KMS-11 (cell line): ENCODE measurements around the gene CYP26B1.
A peak's percentile ranks its signal among the peaks of the same experiment; 100 is the strongest.

Source experiments
- H2AFZ ChIP-seq: fragments of 200-600 bp; sonication (generic); 2 replicates; pipeline ENCODE4 v1.6.1; 2016; ENCODE audit warnings: antibody characterized with exemption, mixed run types, low read depth
- H3K27ac ChIP-seq: fragments of 200-600 bp; sonication (generic); 2 replicates; pipeline ENCODE4 v1.6.1; 2016; ENCODE audit warnings: mild to moderate bottlenecking, mixed run types
- H3K27me3 ChIP-seq: fragments of 200-600 bp; sonication (generic); 2 replicates; pipeline ENCODE4 v1.6.1; 2017; ENCODE audit warnings: mild to moderate bottlenecking, low read depth, mixed run types, moderate library complexity; ENCODE audit not compliant: insufficient read depth
- H3K36me3 ChIP-seq: fragments of 200-600 bp; sonication (generic); 2 replicates; pipeline ENCODE4 v1.6.1; 2017; ENCODE audit warnings: mild to moderate bottlenecking, mixed run types; ENCODE audit not compliant: insufficient read depth
- H3K4me1 ChIP-seq: fragments of 200-600 bp; sonication (generic); 2 replicates; pipeline ENCODE4 v1.6.1; 2016; ENCODE audit warnings: mild to moderate bottlenecking, low read depth, mixed run types; ENCODE audit not compliant: poor library complexity, severe bottlenecking
- H3K4me2 ChIP-seq: fragments of 200-600 bp; sonication (generic); 2 replicates; pipeline ENCODE4 v1.7.0; 2016; ENCODE audit warnings: mild to moderate bottlenecking, mixed run types
- H3K4me3 ChIP-seq: fragments of 200-600 bp; sonication (generic); IDR thresholded peaks from 2 replicates; pipeline ENCODE4 v1.6.1; 2017; ENCODE audit warnings: low read depth, low read length, mixed read lengths; ENCODE audit not compliant: insufficient read depth
- H3K79me2 ChIP-seq: fragments of 200-600 bp; sonication (generic); 2 replicates; pipeline ENCODE4 v1.6.1; 2016; ENCODE audit warnings: low read depth, mixed run types; ENCODE audit not compliant: insufficient read depth
- H3K9ac ChIP-seq: fragments of 200-600 bp; sonication (generic); 2 replicates; pipeline ENCODE4 v1.6.1; 2016; ENCODE audit warnings: mild to moderate bottlenecking, mixed run types
- H4K20me1 ChIP-seq: fragments of 200-600 bp; sonication (generic); 2 replicates; pipeline ENCODE4 v1.6.1; 2016; ENCODE audit warnings: mild to moderate bottlenecking, mixed run types; ENCODE audit not compliant: insufficient read depth
- CTCF ChIP-seq: fragments of 200-600 bp; sonication (generic); conservative IDR thresholded peaks from 2 replicates; pipeline ENCODE4 v1.6.1; 2017; ENCODE audit warnings: low read depth, mild to moderate bottlenecking, antibody characterized with exemption, low read length, moderate library complexity, mixed read lengths

The CYP26B1 gene

GRCh38 chr2:72148003-72148836 lies 558 bp upstream of the CYP26B1 start:
- H3K27me3 ChIP-seq = peaks cover 49% of the 10 kb centered on the region
- H3K27ac ChIP-seq = no peak overlapping the region
- H3K36me3 ChIP-seq = no peaks in the 10 kb centered on the region
- peak overlapping the region; percentile 76; the same call in 1 of the 2 replicates for H2AFZ ChIP-seq
- no peak overlapping the region for H3K4me3 ChIP-seq
- H3K9ac ChIP-seq = no peak overlapping the region
- H3K4me2 ChIP-seq = peak overlapping the region; percentile 96
- H4K20me1 ChIP-seq = no peaks in the 10 kb centered on the region
- no peaks in the 10 kb centered on the region for H3K79me2 ChIP-seq
- peaks cover 21% of the 10 kb centered on the region for H3K4me1 ChIP-seq
- no peak for TF ChIP-seq CTCF

GRCh38 chr2:72146347-72147302 lies 1.0 kb downstream of the CYP26B1 start:
- peaks cover 49% of the 10 kb centered on the region for H3K27me3 ChIP-seq
- TF ChIP-seq CTCF = no peak
- H3K4me3 ChIP-seq = no peak overlapping the region
- H3K79me2 ChIP-seq = no peaks in the 10 kb centered on the region
- no peaks in the 10 kb centered on the region for H4K20me1 ChIP-seq
- H2AFZ ChIP-seq = no peak overlapping the region
- H3K9ac ChIP-seq = no peak overlapping the region
- H3K27ac ChIP-seq = no peak overlapping the region
- H3K36me3 ChIP-seq = no peaks in the 10 kb centered on the region
- peaks cover 21% of the 10 kb centered on the region for H3K4me1 ChIP-seq
- H3K4me2 ChIP-seq = peak overlapping the region; percentile 71; the same call in 1 of the 2 replicates

GRCh38 chr2:72145658-72146329 lies 1.9 kb downstream of the CYP26B1 start:
- Histone ChIP-seq H3K4me1 (peaks cover 21% of the 10 kb centered on the region), H3K36me3 (no peaks in the 10 kb centered on the region), H3K9ac (no peak overlapping the region), H4K20me1 (no peaks in the 10 kb centered on the region), H2AFZ (peak overlapping the region; percentile 94; the same call in 1 of the 2 replicates), H3K27ac (no peak overlapping the region), H3K4me2 (peak overlapping the region; percentile 96), H3K4me3 (peak overlapping the region; percentile 61), H3K79me2 (no peaks in the 10 kb centered on the region), H3K27me3 (peaks cover 49% of the 10 kb centered on the region)
- no peak for TF ChIP-seq CTCF

- H4K20me1 ChIP-seq = no peaks in the 10 kb centered on the region
- no peaks in the 10 kb centered on the region for H3K79me2 ChIP-seq
- peaks cover 21% of the 10 kb centered on the region for H3K4me1 ChIP-seq
- H3K4me3 ChIP-seq = peak overlapping the region; percentile 61
- no peak overlapping the region for H3K9ac ChIP-seq
- H3K4me2 ChIP-seq = peak overlapping the region; percentile 96
- no peak for TF ChIP-seq CTCF
- no peaks in the 10 kb centered on the region for H3K36me3 ChIP-seq
- H3K27ac ChIP-seq = no peak overlapping the region
- peak overlapping the region; percentile 94 for H2AFZ ChIP-seq
- H3K27me3 ChIP-seq = peaks cover 49% of the 10 kb centered on the region
These were observed 2.4 kb downstream of the CYP26B1 start for GRCh38 chr2:72145289-72145657.
